ENCODE data around the gene AKAP12. TPM values are rescaled to one million over a fixed set of nuclear protein-coding genes. Genes with fewer than 3 reads are reported as not detected.
"Not testable (repeated sequence)": the region's sequence is repeated elsewhere in the genome, so short reads cannot be mapped to it uniquely, and the experiment has no call there.

AKAP12 gene
- total RNA-seq, 1 experiment from 2014 or later, result 396 TPM

GRCh38 chr6:151341476-151342195 is 101.9 kb downstream of the AKAP12 start:
- DNase-seq (ENCODE audit: low read depth), result no peak

GRCh38 chr6:151342750-151343149 is 103.0 kb downstream of the AKAP12 start:
- DNase-seq (ENCODE audit: low read depth), result not testable (repeated sequence)

- DNase-seq (ENCODE audit: low read depth), result no peak
Observed at GRCh38 chr6:151349651-151350270, 110.0 kb downstream of the AKAP12 start.

- DNase-seq (ENCODE audit: low read depth), result no peak
Observed at GRCh38 chr6:151350442-151351145, 110.8 kb downstream of the AKAP12 start.

GRCh38 chr6:151351146-151351700 is 111.5 kb downstream of the AKAP12 start:
- DNase-seq (ENCODE audit: low read depth), result no peak

- no peak for DNase-seq (ENCODE audit: low read depth)
Observed at GRCh38 chr6:151351731-151352130, 112.0 kb downstream of the AKAP12 start.

- DNase-seq (ENCODE audit: low read depth), result no peak
Observed at GRCh38 chr6:151352410-151353396, 112.9 kb downstream of the AKAP12 start.

- DNase-seq (ENCODE audit: low read depth), result no peak
Observed at GRCh38 chr6:151353795-151354194, 114.0 kb downstream of the AKAP12 start.

GRCh38 chr6:151356983-151357382 is 117.2 kb downstream of the AKAP12 start:
- DNase-seq (ENCODE audit: low read depth), result not testable (repeated sequence)

- no peak for DNase-seq (ENCODE audit: low read depth)
Observed at GRCh38 chr6:151357758-151358436, 118.1 kb downstream of the AKAP12 start.

- no peak for DNase-seq (ENCODE audit: low read depth)
Observed at GRCh38 chr6:151358475-151358874, 118.7 kb downstream of the AKAP12 start.

- DNase-seq (ENCODE audit: low read depth), result no peak
Observed at GRCh38 chr6:151359486-151359885, 119.7 kb downstream of the AKAP12 start.

- DNase-seq (ENCODE audit: low read depth), result no peak
Observed at GRCh38 chr6:151365233-151365632, 125.5 kb downstream of the AKAP12 start.

- DNase-seq (ENCODE audit: low read depth), result no peak
Observed at GRCh38 chr6:151370509-151371078, 130.8 kb downstream of the AKAP12 start.

- no peak for DNase-seq (ENCODE audit: low read depth)
Observed at GRCh38 chr6:151372164-151372563, 132.4 kb downstream of the AKAP12 start.

- DNase-seq (ENCODE audit: low read depth), result no peak
Observed at GRCh38 chr6:151374036-151374683, 134.4 kb downstream of the AKAP12 start.

- no peak for DNase-seq (ENCODE audit: low read depth)
Observed at GRCh38 chr6:151375833-151376232, 136.1 kb downstream of the AKAP12 start.

- no peak for DNase-seq (ENCODE audit: low read depth)
Observed at GRCh38 chr6:151376440-151376839, 136.7 kb downstream of the AKAP12 start.

- no peak for DNase-seq (ENCODE audit: low read depth)
Observed at GRCh38 chr6:151377095-151377494, 137.3 kb downstream of the AKAP12 start.

Measured in Daoy (cell line).